ENCODE measurements around the gene MAGEA9B.
"Not testable (repeated sequence)": the region's sequence is repeated elsewhere in the genome, so short reads cannot be mapped to it uniquely, and the experiment has no call there.

The MAGEA9B gene

GRCh38 chrX:149537474-149537873 lies 49.8 kb downstream of the MAGEA9B start:
- H3K4me1 Mint-ChIP-seq; H3K4me3 Mint-ChIP-seq; H3K36me3 Mint-ChIP-seq; H3K9me3 Mint-ChIP-seq; H3K27me3 Mint-ChIP-seq; H3K27ac Mint-ChIP-seq; DNase-seq (ENCODE audit: low spot score in 2 of 2): not testable (repeated sequence)
- peak; percentile 10 for ATAC-seq (ENCODE audit: low read depth)

GRCh38 chrX:149534926-149535602 lies 52.2 kb downstream of the MAGEA9B start:
- not testable (repeated sequence) for H3K9me3 Mint-ChIP-seq; H3K27ac Mint-ChIP-seq; H3K36me3 Mint-ChIP-seq; H3K4me3 Mint-ChIP-seq; ATAC-seq (ENCODE audit: low read depth); DNase-seq (ENCODE audit: low spot score in 2 of 2); H3K27me3 Mint-ChIP-seq
- H3K4me1 Mint-ChIP-seq: peaks cover 10% of the 10 kb centered on the region

DNA sequence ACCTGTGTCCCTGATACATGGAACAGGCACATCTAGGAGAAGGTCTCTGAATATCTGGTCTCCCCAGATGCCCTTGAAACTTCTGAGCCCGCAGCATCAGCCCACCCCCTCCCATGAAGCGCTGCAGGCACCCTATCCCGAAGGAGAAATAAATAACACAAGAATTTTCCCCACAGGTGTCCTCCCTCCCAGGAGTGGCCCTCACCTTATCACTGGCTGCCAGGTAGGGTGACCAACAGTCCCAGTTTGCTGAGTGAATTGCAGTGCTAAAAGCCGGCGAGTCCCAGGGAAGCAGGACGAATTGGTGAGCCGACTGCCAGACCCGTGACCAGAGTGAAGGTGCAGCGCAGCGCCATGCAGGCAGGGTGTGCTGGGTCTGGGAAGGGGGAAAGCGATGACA lies 53.3 kb downstream of the MAGEA9B start:
- H3K27ac Mint-ChIP-seq; DNase-seq (ENCODE audit: low spot score in 2 of 2); H3K9me3 Mint-ChIP-seq; H3K27me3 Mint-ChIP-seq; H3K4me3 Mint-ChIP-seq; H3K36me3 Mint-ChIP-seq; ATAC-seq (ENCODE audit: low read depth): not testable (repeated sequence)
- peaks cover 10% of the 10 kb centered on the region for H3K4me1 Mint-ChIP-seq

DNA sequence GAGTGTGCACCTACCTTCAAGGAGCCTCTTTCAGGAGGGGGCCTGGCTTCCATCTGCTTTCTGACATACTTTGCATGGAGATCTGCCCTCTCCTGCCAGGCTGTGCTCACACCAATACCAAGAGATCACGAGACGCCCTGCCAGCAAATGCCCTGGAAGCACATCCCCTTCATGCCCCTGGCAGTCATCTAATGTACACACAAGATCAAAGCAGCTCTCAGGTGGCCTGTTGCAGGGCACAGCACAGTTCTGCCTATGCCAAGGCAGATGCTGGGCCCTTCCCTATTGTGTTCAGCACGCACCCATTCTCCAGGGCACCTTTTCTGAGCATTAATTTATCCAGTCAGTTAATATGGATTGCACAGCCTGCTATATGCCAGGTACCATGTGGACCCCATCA lies 54.4 kb downstream of the MAGEA9B start:
- not testable (repeated sequence) for H3K27me3 Mint-ChIP-seq; H3K27ac Mint-ChIP-seq; H3K9me3 Mint-ChIP-seq; H3K4me3 Mint-ChIP-seq; DNase-seq (ENCODE audit: low spot score in 2 of 2); H3K36me3 Mint-ChIP-seq; ATAC-seq (ENCODE audit: low read depth)
- peaks cover 10% of the 10 kb centered on the region for H3K4me1 Mint-ChIP-seq

All from memory B cell (primary cell).